Heart left ventricle (tissue), 16 donors: ENCODE data around the gene DPH3. TPM values are rescaled to one million over a fixed set of nuclear protein-coding genes. Genes with fewer than 3 reads are reported as not detected.
"Not testable (repeated sequence)": the region's sequence is repeated elsewhere in the genome, so short reads cannot be mapped to it uniquely, and the experiment has no call there.

Experiments
- ATAC-seq, 4 donors: fragments of 200-7000 bp; cut with Tn5 transposase; one replicate each; pipeline ENCODE4 v1.9.1; 2020 to 2022; ENCODE audit warnings: moderate library complexity in 4 of 4, mild to moderate bottlenecking in 3 of 4, moderate number of reproducible peaks in 1 of 4
- DNase-seq, 5 donors: peaks; one replicate each; pipeline ENCODE4 v3.0.0-alpha.2; 2020
- H3K27ac ChIP-seq, 12 donors: fragments of 200-600 bp; sonication (generic) in 4 of 12; one replicate each; pipeline versions ENCODE4 v1.5.0 to v1.8.0; 2016 to 2022; ENCODE audit warnings: mild to moderate bottlenecking in 2 of 12
- H3K27me3 ChIP-seq, 9 donors: fragments of 200-600 bp; sonication (generic) in 2 of 9; one replicate each; pipeline versions ENCODE4 v1.5.1 to v1.8.0; 2016 to 2022; ENCODE audit warnings: mild to moderate bottlenecking in 3 of 9
- H3K36me3 ChIP-seq, 9 donors: fragments of 200-600 bp; sonication (generic) in 2 of 9; one replicate each; pipeline versions ENCODE4 v1.5.0 to v1.8.0; 2018 to 2022; ENCODE audit warnings: mild to moderate bottlenecking in 2 of 9
- H3K4me1 ChIP-seq, 12 donors: fragments of 200-600 bp; sonication (generic) in 4 of 12; one replicate each; pipeline versions ENCODE4 v1.5.0 to v1.8.0; 2016 to 2022; ENCODE audit warnings: mild to moderate bottlenecking in 3 of 12
- H3K4me3 ChIP-seq, 12 donors: fragments of 200-600 bp; sonication (generic) in 4 of 12; one replicate each; pipeline versions ENCODE4 v1.5.0 to v1.8.0; 2017 to 2022; ENCODE audit warnings: mild to moderate bottlenecking in 9 of 12, moderate library complexity in 4 of 12
- H3K9me3 ChIP-seq, 12 donors: fragments of 200-600 bp; sonication (generic) in 4 of 12; one replicate each; pipeline versions ENCODE4 v1.5.0 to v1.8.0; 2016 to 2022; ENCODE audit warnings: mild to moderate bottlenecking in 1 of 12
- POLR2A ChIP-seq, 2 donors: fragments of 450-650 bp; IDR thresholded peaks; one replicate each; pipeline ENCODE4 v1.6.1; 2017; ENCODE audit warnings: antibody characterized with exemption in 2 of 2, mild to moderate bottlenecking in 2 of 2, moderate library complexity in 2 of 2
- WGBS, 4 donors: extraction: QIAGEN DNeasy Blood & Tissue Kit in 2 of 4; methylation state at CpG; one replicate each; pipeline versions ENCODE4 v1.1.5 to v1.1.7; 2013 to 2018; 5-methylcytosine and 5-hydroxymethylcytosine counted together
- intact Hi-C, 10 donors: fragments of 100-400 bp; cut with DNase I; formaldehyde crosslinking; loops; one replicate each; pipeline versions ENCODE4 v1.11.1 to v1.14.2; 2022
- long read RNA-seq, 3 donors: library from polyadenylated mRNA; unstranded; transcript quantifications; one replicate each; pipeline ENCODE4 v2.0.0, GENCODE V29; 2020 to 2021
- polyA plus RNA-seq, 2 donors: library from polyadenylated mRNA; stranded (reverse); fragments of 200-250 nt; gene quantifications; one replicate each; pipeline ENCODE4 v1.2.3, GENCODE V29; 2013
- total RNA-seq, 9 donors: library from RNA; depleted of rRNA in 2 of 9; stranded (reverse); fragments of >200 nt in 2 of 9; fragmentation: NEBNext Ultra II Directional in 3 of 9; extraction: Animal tissue kit (Norgen Biotek cat#: 25700) in 3 of 9; gene quantifications; one replicate each; pipeline versions ENCODE4 v1.1.0 to v1.2.4, GENCODE V29; 2016 to 2023
- TF ChIP-seq, protein P1 (sequence below), 12 donors: fragments of 200-600 bp; sonication (generic) in 4 of 12; IDR thresholded peaks; one replicate each; pipeline versions ENCODE4 v1.5.0 to v1.8.0; 2018 to 2022; ENCODE audit warnings: antibody characterized with exemption in 12 of 12, mild to moderate bottlenecking in 5 of 12
- donor health status: ischemic (EF 13 %, LVEDD 7.1; RV severe dilation, severe dysfunction).
- donor health status: healthy with polysubstance abuse.
- donor health status: DM: no; HTN: yes; CAD: no.
- donor health status: DM: no; HTN: no; CAD: no.
- donor health status: ischemic (EF 25% LVEDD 6.9; RV normal size, moderate dysfunction).
- donor health status: ischemic (EF 25% LVEDD 5.7; RV mildly dilated, moderate dysfunction).
- donor health status: healthy.
- donor health status: DM: yes; HTN: yes; CAD: no.
- donor health status: ischemic (EF 35%, LVEDD 5.7; RV mildly dilated, moderate dysfunction).
- donor health status: nonischemic (EF 11% LVEDD 7.7; RV severe dilation, severe dysfunction).
- donor health status: DM: yes; HTN: yes; CAD: no.
- donor health status: PGD.
- donor health status: ischemic (EF 29% LVEDD 5.4; RV normal size, mild dysfunction).
- donor health status: nonischemic (EF 23%, LVEDD 6.1; RV moderate dilation, normal function).

DPH3 gene
- total RNA-seq, result 10 to 100 TPM; 13.7 to 35.6 (median 20.9) TPM
- 10 to 100 TPM in 1 of 2 donors, 1 to 10 TPM in 1; 10.0 to 38.3 TPM for polyA plus RNA-seq
- long read RNA-seq, donor 1, transcript DPH3-204 (3 exons, 3,131 nt), result major isoform, 49 of 68 reads
- long read RNA-seq, donor 1, transcript DPH3-202 (2 exons, 3,052 nt), result minor isoform, 18 of 68 reads
- long read RNA-seq, donor 1, partial matches to known transcripts, result 0 of 68 reads
- long read RNA-seq, donor 1, other reads (novel, unspliced or antisense), result 1 of 68 reads
- long read RNA-seq, donor 2, transcript DPH3-202 (2 exons, 3,052 nt), result minor isoform, 33 of 163 reads
- long read RNA-seq, donor 2, transcript DPH3-204 (3 exons, 3,131 nt), result major isoform, 123 of 163 reads
- long read RNA-seq, donor 2, partial matches to known transcripts, result 0 of 163 reads
- long read RNA-seq, donor 2, other reads (novel, unspliced or antisense), result 7 of 163 reads
- long read RNA-seq, donor 3, transcript DPH3-202 (2 exons, 3,052 nt), result minor isoform, 22 of 93 reads
- long read RNA-seq, donor 3, transcript DPH3-204 (3 exons, 3,131 nt), result major isoform, 70 of 93 reads
- long read RNA-seq, donor 3, partial matches to known transcripts, result 0 of 93 reads
- long read RNA-seq, donor 3, other reads (novel, unspliced or antisense), result 1 of 93 reads

DNA sequence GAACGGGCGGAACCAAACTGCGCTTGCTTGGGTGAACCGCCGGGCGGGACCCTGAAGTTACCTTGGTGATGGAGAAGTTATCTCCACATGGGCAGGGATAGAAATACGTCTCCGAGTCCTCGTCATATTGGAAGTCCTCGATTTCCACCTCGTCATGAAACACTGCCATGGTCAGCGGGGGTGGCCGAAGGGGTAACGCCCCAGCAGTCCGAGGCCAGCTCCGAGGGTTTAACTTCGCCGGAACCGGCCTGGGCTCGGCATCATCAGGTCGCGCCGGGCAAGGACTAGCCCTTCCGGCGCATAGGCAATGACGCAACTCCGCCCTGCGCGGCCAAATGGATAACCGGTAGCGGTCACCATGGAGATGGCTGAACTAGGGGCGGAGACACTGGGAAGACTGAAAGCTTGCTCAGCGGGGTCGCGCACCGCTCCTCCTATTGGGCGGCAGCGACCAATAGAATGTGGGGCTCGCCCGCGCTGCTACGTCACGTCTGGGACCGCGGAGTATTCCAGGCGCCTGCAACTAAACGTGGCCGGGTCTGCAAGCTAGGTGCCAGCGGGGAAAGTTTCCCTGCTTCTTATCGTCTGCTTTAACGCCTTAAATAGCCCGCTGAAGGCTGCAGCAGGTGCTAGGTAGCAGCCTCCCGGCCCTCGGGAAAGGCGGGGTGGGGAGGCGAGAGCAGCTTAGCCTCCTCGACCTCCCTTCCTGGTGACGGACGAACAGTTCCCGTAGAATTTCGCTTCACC is at the start of gene DPH3, which contains the start of gene OXNAD1:
Gene DPH3 (minus strand): TSS at position 236 of the 747 bp plus-strand sequence. CDS start 67 bp downstream, at position 169.
Gene OXNAD1 (plus strand): TSS at position 505 of the 747 bp plus-strand sequence. CDS start 5,741 bp downstream, outside the sequence.
- H3K4me1 ChIP-seq, result peaks cover 3 to 59% (median 44%) of the 10 kb centered on the region in 12 donors
- TF ChIP-seq, protein P1, sequence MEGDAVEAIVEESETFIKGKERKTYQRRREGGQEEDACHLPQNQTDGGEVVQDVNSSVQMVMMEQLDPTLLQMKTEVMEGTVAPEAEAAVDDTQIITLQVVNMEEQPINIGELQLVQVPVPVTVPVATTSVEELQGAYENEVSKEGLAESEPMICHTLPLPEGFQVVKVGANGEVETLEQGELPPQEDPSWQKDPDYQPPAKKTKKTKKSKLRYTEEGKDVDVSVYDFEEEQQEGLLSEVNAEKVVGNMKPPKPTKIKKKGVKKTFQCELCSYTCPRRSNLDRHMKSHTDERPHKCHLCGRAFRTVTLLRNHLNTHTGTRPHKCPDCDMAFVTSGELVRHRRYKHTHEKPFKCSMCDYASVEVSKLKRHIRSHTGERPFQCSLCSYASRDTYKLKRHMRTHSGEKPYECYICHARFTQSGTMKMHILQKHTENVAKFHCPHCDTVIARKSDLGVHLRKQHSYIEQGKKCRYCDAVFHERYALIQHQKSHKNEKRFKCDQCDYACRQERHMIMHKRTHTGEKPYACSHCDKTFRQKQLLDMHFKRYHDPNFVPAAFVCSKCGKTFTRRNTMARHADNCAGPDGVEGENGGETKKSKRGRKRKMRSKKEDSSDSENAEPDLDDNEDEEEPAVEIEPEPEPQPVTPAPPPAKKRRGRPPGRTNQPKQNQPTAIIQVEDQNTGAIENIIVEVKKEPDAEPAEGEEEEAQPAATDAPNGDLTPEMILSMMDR (IDR thresholded peaks at IDR 0.05), result peak in 3 of 12 donors; percentile 8 to 17 (median 16)
- TF ChIP-seq POLR2A (IDR thresholded peaks at IDR 0.05), result peak; percentile 47 to 74
- 0 to 1% (median 0%) methylated on average over 30 to 61 of the region's 61 CpGs for WGBS, 4 donors
- intact Hi-C loops, result loop anchor here in 2 of 10 donors (5.0 kb wide), 1 partner anchor 287 kb away; no protein-coding TSS in a partner anchor
- no peaks in the 10 kb centered on the region for H3K9me3 ChIP-seq
- no peaks in the 10 kb centered on the region for H3K27me3 ChIP-seq
- ATAC-seq, result peak; percentile 99
- peak within 1 kb of the TSS; percentile 37 to 97 (median 85) for H3K27ac ChIP-seq
- peak within 1 kb of the TSS; percentile 49 to 97 (median 75) for H3K4me3 ChIP-seq
- peaks cover 0 to 27% (median 18%) of the 10 kb centered on the region in 9 donors for H3K36me3 ChIP-seq
- DNase-seq, result peak; percentile 100

DNA sequence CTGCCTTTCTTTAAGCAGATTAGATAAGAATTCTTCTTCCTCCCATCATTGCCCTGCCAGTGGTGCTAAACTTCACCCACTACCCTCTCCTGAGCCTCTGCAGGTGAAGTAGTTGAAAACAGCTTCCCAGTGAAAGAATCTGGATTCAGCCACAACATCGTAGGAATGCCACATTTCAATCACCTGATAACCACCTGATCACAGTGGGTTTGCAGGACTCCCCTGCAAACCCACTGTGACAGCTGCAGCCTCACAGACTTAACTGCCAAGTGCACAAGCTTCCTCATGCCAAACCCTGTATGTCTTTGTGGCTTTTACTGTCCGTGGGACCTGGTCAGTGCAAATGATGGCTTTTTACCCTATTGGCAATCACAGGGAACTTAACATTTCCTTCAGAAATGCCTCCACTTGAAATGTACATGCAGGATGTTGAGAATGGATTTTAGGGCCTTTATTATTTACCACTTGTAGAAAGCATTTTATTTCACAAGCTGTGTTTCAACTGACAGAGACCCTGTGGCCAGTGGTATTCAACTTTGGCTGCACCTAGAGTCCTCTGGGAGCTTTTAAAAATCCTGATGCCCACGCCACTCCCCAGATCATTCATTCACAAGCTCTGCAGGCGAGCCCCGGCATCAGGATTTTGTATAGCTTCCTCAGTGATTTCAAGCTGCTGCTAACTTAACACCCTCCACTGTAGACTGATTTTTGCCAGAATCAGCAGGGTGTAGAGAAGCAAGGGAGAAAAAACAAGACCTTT is 49.3 kb upstream of the DPH3 start:
- Histone ChIP-seq H3K4me1 (peaks cover 0 to 55% (median 11%) of the 10 kb centered on the region in 12 donors), H3K27ac (peak overlapping the region in 2 of 12 donors; percentile 9 to 80), H3K27me3 (no peaks in the 10 kb centered on the region), H3K36me3 (peaks cover 0 to 75% (median 64%) of the 10 kb centered on the region in 9 donors), H3K4me3 (no peak overlapping the region), H3K9me3 (no peaks in the 10 kb centered on the region)
- ATAC-seq, result no peak
- no peak for DNase-seq
- 86 to 92% (median 89%) methylated on average over 5 of the region's 5 CpGs for WGBS, 4 donors
- TF ChIP-seq, protein P1 (IDR thresholded peaks at IDR 0.05), result no peak
- TF ChIP-seq POLR2A (IDR thresholded peaks at IDR 0.05), result no peak
- intact Hi-C loops, result no loop called here

DNA sequence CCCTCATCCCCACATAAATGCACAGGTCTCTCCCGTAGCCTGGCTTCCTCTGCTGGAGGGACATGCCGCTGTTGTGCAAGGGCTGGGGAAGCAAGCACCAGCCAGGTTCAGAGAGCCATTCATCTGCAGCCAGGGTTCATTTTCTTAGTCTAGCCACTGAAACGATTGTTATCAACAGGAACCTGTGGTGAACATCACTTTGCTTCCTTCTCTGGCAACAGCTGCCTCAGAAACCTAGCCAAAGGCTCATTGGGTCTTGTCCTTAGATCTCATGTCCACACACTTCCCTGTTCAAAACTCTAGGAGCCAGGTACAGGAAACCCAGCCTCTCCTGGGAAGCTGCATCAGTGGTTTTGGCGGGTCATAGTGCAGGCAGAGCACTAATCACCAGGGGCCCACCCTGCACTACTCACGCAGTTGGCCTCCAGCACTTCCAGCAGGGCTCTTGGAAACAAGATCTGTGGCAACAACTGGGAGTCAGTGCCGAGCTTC is 47.3 kb upstream of the DPH3 start:
- H3K27ac ChIP-seq, result peak overlapping the region; percentile 9 to 80 (median 60)
- H3K4me3 ChIP-seq, result no peak overlapping the region
- no peak for TF ChIP-seq POLR2A (IDR thresholded peaks at IDR 0.05)
- TF ChIP-seq, protein P1 (IDR thresholded peaks at IDR 0.05), result no peak
- no peaks in the 10 kb centered on the region for H3K27me3 ChIP-seq
- no peaks in the 10 kb centered on the region for H3K9me3 ChIP-seq
- peaks cover 0 to 64% (median 43%) of the 10 kb centered on the region in 9 donors for H3K36me3 ChIP-seq
- DNase-seq, result peak in 4 of 5 donors; percentile 34 to 66 (median 61)
- intact Hi-C loops, result loop anchor here in 1 of 10 donors (1.0 kb wide), 1 partner anchor 205 kb away; no protein-coding TSS in a partner anchor
- peak; percentile 80 to 94 (median 86) for ATAC-seq
- WGBS, 4 donors, result 40 to 71% (median 45%) methylated on average over 3 to 6 of the region's 6 CpGs
- peaks cover 0 to 56% (median 11%) of the 10 kb centered on the region in 12 donors for H3K4me1 ChIP-seq

DNA sequence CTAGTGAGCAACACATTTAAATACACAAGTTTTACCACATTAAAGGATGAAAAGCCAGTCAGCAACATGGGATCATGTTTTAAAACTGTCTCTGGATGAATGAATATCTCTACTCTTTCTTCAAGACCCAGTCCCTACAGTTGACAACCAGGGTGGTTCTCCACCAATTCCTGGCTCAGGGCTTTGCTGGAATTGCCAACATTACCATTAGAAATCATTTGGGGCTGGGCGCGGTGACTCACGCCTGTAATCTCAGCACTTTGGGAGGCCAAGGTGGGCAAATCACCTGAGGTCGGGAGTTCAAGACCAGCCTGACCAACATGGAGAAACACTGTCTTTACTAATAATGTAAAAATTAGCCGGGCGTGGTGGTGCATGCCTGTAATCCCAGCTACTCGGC is 45.7 kb upstream of the DPH3 start:
- intact Hi-C loops, H3K4me3 ChIP-seq, H3K9me3 ChIP-seq, H3K27me3 ChIP-seq, ATAC-seq, DNase-seq: not testable (repeated sequence)
- Histone ChIP-seq H3K27ac (peak overlapping the region in 1 of 12 donors; percentile 50), H3K4me1 (peaks cover 0 to 62% (median 11%) of the 10 kb centered on the region in 12 donors), H3K36me3 (peaks cover 0 to 55% (median 42%) of the 10 kb centered on the region in 9 donors)
- 95 to 99% (median 97%) methylated on average over 7 of the region's 7 CpGs for WGBS, 4 donors
